OCI-LY1 (cell line): ENCODE measurements around the gene DPP3.

ENCODE experiments used
- CTCF ChIP-seq: fragments of 200-600 bp; sonication (generic), shearing (Covaris generic); IDR thresholded peaks from 2 replicates; pipeline ENCODE4 v1.5.1; 2017; ENCODE audit warnings: mild to moderate bottlenecking, antibody characterized with exemption, low read length, moderate library complexity, mixed read lengths
- EZH2 ChIP-seq: fragments of 200-600 bp; sonication (generic), shearing (Covaris generic); IDR thresholded peaks from 2 replicates; pipeline ENCODE4 v1.8.0; 2017; ENCODE audit warnings: borderline replicate concordance, mixed run types, mild to moderate bottlenecking, antibody characterized with exemption, low read length, moderate library complexity, mixed read lengths

- TF ChIP-seq CTCF (no peak), EZH2 (no peak)
Observed at GRCh38 chr11:66484806-66485380, 4.7 kb downstream of the DPP3 start.
